Keratinocyte (primary cell): ENCODE data around the gene NF2. TPM values are rescaled to one million over a fixed set of nuclear protein-coding genes. Genes with fewer than 3 reads are reported as not detected.

Experiments used
- DNase-seq: peaks from one replicate; pipeline ENCODE4 v3.0.0-alpha.2; 2011; ENCODE audit warnings: low read depth, missing footprints, low spot score
- FAIRE-seq: peaks from 2 replicates; lab custom pipeline; 2011; peaks lifted over from hg19 to GRCh38; lab: Jason Lieb, UNC
- H2AFZ ChIP-seq: 2 replicates; pipeline ENCODE4 v1.6.0; 2012; ENCODE audit warnings: low read length, control low read depth, inconsistent platforms; ENCODE audit not compliant: control insufficient read depth
- H3K27ac ChIP-seq: 2 replicates; pipeline ENCODE4 v1.5.1; 2011; ENCODE audit warnings: low read length; ENCODE audit not compliant: control insufficient read depth, insufficient read depth
- H3K27me3 ChIP-seq: 3 replicates; pipeline ENCODE4 v1.6.0; 2011; ENCODE audit warnings: low read length; ENCODE audit not compliant: control insufficient read depth, insufficient read depth; ENCODE audit errors: extremely low read depth
- H3K36me3 ChIP-seq, 2 experiments: 2 replicates in 1 of 2; 3 replicates in 1 of 2; pipeline ENCODE4 v1.5.1; 2011; ENCODE audit warnings: low read length in 2 of 2, mild to moderate bottlenecking in 1 of 2; ENCODE audit not compliant: control insufficient read depth in 2 of 2, insufficient read depth in 2 of 2; ENCODE audit errors: extremely low read depth in 1 of 2
- H3K4me1 ChIP-seq: 3 replicates; pipeline ENCODE4 v1.5.1; 2011; ENCODE audit warnings: low read length; ENCODE audit not compliant: control insufficient read depth, insufficient read depth; ENCODE audit errors: extremely low read depth
- H3K4me2 ChIP-seq: 3 replicates; pipeline ENCODE4 v1.6.0; 2011; ENCODE audit warnings: low read depth, low read length; ENCODE audit not compliant: control insufficient read depth, insufficient read depth; ENCODE audit errors: extremely low read depth
- H3K4me3 ChIP-seq, 3 experiments: fragments of 200-600 bp in 1 of 3; sonication (generic) in 1 of 3; 2 replicates in 2 of 3; 3 replicates in 1 of 3; pipeline ENCODE4 v1.5.1; 2011 to 2016; ENCODE audit warnings: low read length in 3 of 3, mild to moderate bottlenecking in 3 of 3, control low read depth in 2 of 3, inconsistent platforms in 1 of 3, low read depth in 1 of 3, mixed read lengths in 1 of 3, mixed run types in 1 of 3, moderate library complexity in 1 of 3; ENCODE audit not compliant: control insufficient read depth in 2 of 3, insufficient read depth in 2 of 3; ENCODE audit errors: extremely low read depth in 1 of 3
- H3K79me2 ChIP-seq: 2 replicates; pipeline ENCODE4 v1.6.0; 2012; ENCODE audit warnings: low read length; ENCODE audit not compliant: control insufficient read depth, insufficient read depth
- H3K9ac ChIP-seq: 3 replicates; pipeline ENCODE4 v1.6.0; 2011; ENCODE audit warnings: low read length; ENCODE audit not compliant: control insufficient read depth, insufficient read depth; ENCODE audit errors: extremely low read depth
- H3K9me1 ChIP-seq: 3 replicates; pipeline ENCODE4 v1.6.0; 2011; ENCODE audit warnings: low read length; ENCODE audit not compliant: control insufficient read depth, insufficient read depth; ENCODE audit errors: extremely low read depth
- H3K9me3 ChIP-seq: 2 replicates; pipeline ENCODE4 v1.5.1; 2012; ENCODE audit warnings: low read depth, low read length; ENCODE audit not compliant: control insufficient read depth
- H4K20me1 ChIP-seq: 3 replicates; pipeline ENCODE4 v1.6.0; 2011; ENCODE audit warnings: low read length; ENCODE audit not compliant: control insufficient read depth, insufficient read depth; ENCODE audit errors: extremely low read depth
- CTCF ChIP-seq, 3 experiments: IDR thresholded peaks in 1 of 3; conservative IDR thresholded peaks in 1 of 3; optimal IDR thresholded peaks in 1 of 3; 2 replicates in 2 of 3; 3 replicates in 1 of 3; pipeline versions ENCODE3 to v1.5.1; 2011; ENCODE audit warnings: low read length in 3 of 3, mild to moderate bottlenecking in 3 of 3, moderate library complexity in 2 of 3, control low read depth in 1 of 3, inconsistent platforms in 1 of 3; ENCODE audit not compliant: insufficient read depth in 2 of 3; ENCODE audit errors: extremely low read depth in 1 of 3
- EZH2 ChIP-seq: IDR thresholded peaks from one replicate; pipeline ENCODE4 v1.6.1; 2012; ENCODE audit warnings: inconsistent platforms, mild to moderate bottlenecking, low read length, moderate library complexity
- dilution Hi-C: fragments of 300-500 bp; cut with MboI; formaldehyde crosslinking; loops from one replicate; pipeline ENCODE4 v1.7.0; 2020; ENCODE audit warnings: low sequenced_read_pairs; ENCODE audit not compliant: extremely low pct_ligation_motif_present
- polyA plus RNA-seq, 5 experiments: library from polyadenylated mRNA; depleted of rRNA in 3 of 5; stranded (reverse) in 3 of 5; stranded (forward) in 1 of 5; unstranded in 1 of 5; fragments of >200 nt; gene quantifications; 1 replicate in 1 of 5; 2 replicates in 3 of 5; 3 replicates in 1 of 5; pipeline versions ENCODE4 v1.2.1 to v1.2.3, GENCODE V29; 2011 to 2012; ENCODE audit warnings: missing spikeins in 2 of 5, low read depth in 1 of 5, low replicate concordance in 1 of 5

Gene NF2
- polyA plus RNA-seq, 1 donor (not counting 4 experiments of a cell fraction or from before 2014, with no cell fraction given), result 50.2 TPM

GRCh38 chr22:29559030-29559429, 44.4 kb upstream of the NF2 start:
- Histone ChIP-seq H3K79me2 (no peaks in the 10 kb centered on the region), H3K4me1 (peaks cover 4% of the 10 kb centered on the region), H3K4me3 (no peak overlapping the region), H3K27me3 (no peaks in the 10 kb centered on the region), H3K27ac (no peak overlapping the region), H3K4me2 (no peak overlapping the region), H2AFZ (no peak overlapping the region), H4K20me1 (no peaks in the 10 kb centered on the region), H3K36me3 (peaks cover 4 to 26% of the 10 kb centered on the region in 2 experiments), H3K9ac (no peak overlapping the region), H3K9me3 (no peaks in the 10 kb centered on the region), H3K9me1 (no peaks in the 10 kb centered on the region)
- TF ChIP-seq EZH2 (no peak), CTCF (optimal IDR thresholded peaks at IDR 0.05 in 1 of 3, IDR thresholded peaks at IDR 0.05 in 1 of 3, conservative IDR thresholded peaks at IDR 0.05 in 1 of 3; ENCODE audit: extremely low read depth in 1 of 3, insufficient read depth in 2 of 3, low read length in 3 of 3) (no peak)
- FAIRE-seq (no peak), DNase-seq (no peak)
- dilution Hi-C loops, result no loop called here

- no peaks in the 10 kb centered on the region for H3K79me2 ChIP-seq
- H3K36me3 ChIP-seq, result peaks cover 4 to 26% of the 10 kb centered on the region in 2 experiments
- H3K4me3 ChIP-seq, result no peak overlapping the region
- no peak overlapping the region for H2AFZ ChIP-seq
- no peaks in the 10 kb centered on the region for H3K27me3 ChIP-seq
- no peak for TF ChIP-seq EZH2
- TF ChIP-seq CTCF (optimal IDR thresholded peaks at IDR 0.05 in 1 of 3, IDR thresholded peaks at IDR 0.05 in 1 of 3, conservative IDR thresholded peaks at IDR 0.05 in 1 of 3; ENCODE audit: extremely low read depth in 1 of 3, insufficient read depth in 2 of 3, low read length in 3 of 3), result no peak
- H3K4me1 ChIP-seq, result no peaks in the 10 kb centered on the region
- no peak overlapping the region for H3K9ac ChIP-seq
- H4K20me1 ChIP-seq, result no peaks in the 10 kb centered on the region
- H3K9me1 ChIP-seq, result no peaks in the 10 kb centered on the region
- dilution Hi-C loops, result no loop called here
- H3K4me2 ChIP-seq, result no peak overlapping the region
- H3K9me3 ChIP-seq, result no peaks in the 10 kb centered on the region
- DNase-seq (no peak), FAIRE-seq (no peak)
- H3K27ac ChIP-seq, result no peak overlapping the region
Measured at GRCh38 chr22:29559853-29560252, 43.6 kb upstream of the NF2 start.
